IPS-20b (cell line): ENCODE data around the gene APPBP2.

Experiments
- H3K27ac ChIP-seq: one replicate; pipeline ENCODE4 v1.5.1; 2013; ENCODE audit warnings: low read length
- H3K27me3 ChIP-seq: 2 replicates; pipeline ENCODE4 v1.6.1; 2013; ENCODE audit warnings: mild to moderate bottlenecking, low read length, inconsistent platforms; ENCODE audit not compliant: insufficient read depth
- H3K36me3 ChIP-seq: 2 replicates; pipeline ENCODE4 v1.6.1; 2013; ENCODE audit warnings: low read depth, mild to moderate bottlenecking, inconsistent platforms, low read length, moderate library complexity; ENCODE audit not compliant: insufficient read depth
- H3K4me1 ChIP-seq: 2 replicates; pipeline ENCODE4 v1.6.1; 2013; ENCODE audit warnings: mild to moderate bottlenecking, control low read depth, inconsistent platforms, low read length, moderate library complexity; ENCODE audit not compliant: insufficient read depth
- H3K4me3 ChIP-seq: 2 replicates; pipeline ENCODE4 v1.5.1; 2013; ENCODE audit warnings: mild to moderate bottlenecking, low read length, inconsistent platforms
- H3K9ac ChIP-seq: 2 replicates; pipeline ENCODE4 v1.6.1; 2013; ENCODE audit warnings: low read depth, mild to moderate bottlenecking, inconsistent platforms, low read length, moderate library complexity
- H3K9me3 ChIP-seq: 2 replicates; pipeline ENCODE4 v1.6.1; 2013; ENCODE audit warnings: mild to moderate bottlenecking, low read depth, low read length, inconsistent platforms; ENCODE audit not compliant: insufficient read depth

APPBP2 gene

DNA sequence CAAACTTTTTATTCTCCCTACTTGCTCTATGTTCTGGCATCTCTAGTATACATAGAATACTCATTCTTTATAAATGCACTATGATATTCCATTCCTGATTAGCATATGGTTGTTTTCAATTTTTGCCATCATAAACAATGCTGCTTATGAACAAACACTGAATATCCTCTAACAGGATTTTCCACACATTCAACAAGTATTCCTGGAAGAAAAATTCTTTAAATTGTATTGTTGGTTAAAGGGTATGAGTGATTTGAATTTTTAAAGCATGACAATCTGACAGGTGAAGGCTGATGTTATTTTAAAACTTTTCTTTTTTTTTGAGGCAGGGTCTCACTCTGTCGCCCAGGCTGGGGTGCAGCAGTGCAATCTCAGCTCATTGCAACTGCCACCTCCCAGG lies 11.5 kb downstream of the APPBP2 start:
- Histone ChIP-seq H3K36me3 (peaks cover 23% of the 10 kb centered on the region), H3K27me3 (no peaks in the 10 kb centered on the region), H3K27ac (no peak overlapping the region), H3K9ac (no peak overlapping the region), H3K4me3 (no peak overlapping the region), H3K9me3 (no peaks in the 10 kb centered on the region), H3K4me1 (no peaks in the 10 kb centered on the region)

DNA sequence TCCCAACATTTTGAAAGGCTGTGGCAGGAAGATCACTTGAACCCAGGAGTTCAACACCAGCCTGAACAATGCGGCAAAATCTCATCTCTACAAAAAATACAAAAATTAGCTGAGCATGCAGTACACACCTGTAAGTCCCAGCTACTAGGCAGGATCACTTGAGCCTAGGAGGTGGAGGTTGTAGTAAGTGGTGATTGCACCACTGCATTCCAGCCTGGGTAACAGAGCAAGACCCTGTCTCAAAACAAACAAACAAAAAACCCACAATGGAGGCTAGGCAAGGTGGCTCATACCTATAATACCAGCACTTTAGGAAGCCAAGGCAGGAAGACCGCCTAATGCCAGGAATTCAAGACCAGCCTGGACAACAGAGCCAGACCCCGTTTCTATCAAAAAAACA lies 12.0 kb downstream of the APPBP2 start:
- H3K9me3 ChIP-seq: no peaks in the 10 kb centered on the region
- H3K4me3 ChIP-seq: no peak overlapping the region
- H3K27ac ChIP-seq: no peak overlapping the region
- no peak overlapping the region for H3K9ac ChIP-seq
- H3K27me3 ChIP-seq: no peaks in the 10 kb centered on the region
- no peaks in the 10 kb centered on the region for H3K4me1 ChIP-seq
- H3K36me3 ChIP-seq: peaks cover 19% of the 10 kb centered on the region

- H3K4me1 ChIP-seq: no peaks in the 10 kb centered on the region
- peaks cover 17% of the 10 kb centered on the region for H3K36me3 ChIP-seq
- H3K9me3 ChIP-seq: no peaks in the 10 kb centered on the region
- no peak overlapping the region for H3K9ac ChIP-seq
- no peak overlapping the region for H3K27ac ChIP-seq
- no peaks in the 10 kb centered on the region for H3K27me3 ChIP-seq
- H3K4me3 ChIP-seq: no peak overlapping the region
These were observed 13.0 kb downstream of the APPBP2 start for GRCh38 chr17:60513014-60513413.

GRCh38 chr17:60510723-60511122 lies 15.3 kb downstream of the APPBP2 start:
- no peak overlapping the region for H3K9ac ChIP-seq
- no peaks in the 10 kb centered on the region for H3K4me1 ChIP-seq
- H3K27me3 ChIP-seq: no peaks in the 10 kb centered on the region

DNA sequence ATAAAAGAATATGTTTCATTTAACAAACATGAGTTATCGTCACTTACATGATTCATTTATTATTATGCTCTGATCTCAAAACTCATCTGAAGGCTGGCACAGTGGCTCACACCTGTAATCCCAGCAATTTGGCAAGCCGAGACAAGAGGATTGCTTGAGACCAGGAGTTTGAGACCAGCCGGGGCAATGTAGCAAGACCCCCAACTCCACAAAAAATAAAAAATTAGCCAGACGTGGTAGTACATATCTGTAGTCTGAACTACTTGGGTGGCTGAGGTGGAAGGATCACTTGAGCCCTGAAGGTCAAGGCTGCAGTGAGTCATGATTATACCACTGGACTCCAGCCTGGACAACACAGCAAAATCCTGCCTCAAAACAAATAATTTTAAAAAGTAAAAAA lies 16.0 kb downstream of the APPBP2 start:
- H3K4me3 ChIP-seq: no peak overlapping the region
- peaks cover 12% of the 10 kb centered on the region for H3K36me3 ChIP-seq
- H3K27ac ChIP-seq: no peak overlapping the region
- H3K9ac ChIP-seq: no peak overlapping the region
- no peaks in the 10 kb centered on the region for H3K27me3 ChIP-seq
- no peaks in the 10 kb centered on the region for H3K4me1 ChIP-seq
- H3K9me3 ChIP-seq: no peaks in the 10 kb centered on the region

More at GRCh38 chr17:60510723-60511122, 15.3 kb downstream of the APPBP2 start:
- H3K9me3 ChIP-seq: no peaks in the 10 kb centered on the region
- H3K27ac ChIP-seq: no peak overlapping the region
- H3K4me3 ChIP-seq: no peak overlapping the region
- peaks cover 12% of the 10 kb centered on the region for H3K36me3 ChIP-seq

- Histone ChIP-seq H3K4me3 (no peak overlapping the region), H3K27me3 (no peaks in the 10 kb centered on the region), H3K36me3 (peaks cover 6% of the 10 kb centered on the region), H3K9ac (no peak overlapping the region), H3K9me3 (no peaks in the 10 kb centered on the region), H3K4me1 (no peaks in the 10 kb centered on the region), H3K27ac (no peak overlapping the region)
These were observed 17.6 kb downstream of the APPBP2 start for GRCh38 chr17:60508384-60508980.

DNA sequence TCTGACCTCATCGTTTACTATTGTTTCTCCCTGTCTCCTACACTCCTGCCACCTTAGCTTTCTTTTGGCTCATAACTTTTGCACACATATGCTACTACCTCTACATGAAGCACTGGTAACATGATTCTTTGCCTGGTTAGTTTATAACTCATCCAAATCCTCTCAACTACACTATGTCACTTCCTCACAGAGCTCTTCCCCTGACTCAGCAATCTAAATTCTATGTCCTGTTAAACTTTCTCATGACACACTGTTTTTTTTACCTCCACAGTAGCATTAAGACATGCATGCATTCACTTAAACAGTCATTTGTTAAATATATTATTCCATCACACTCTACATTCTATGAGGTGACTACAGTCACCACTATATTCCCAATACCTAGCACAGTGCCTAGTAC lies 19.7 kb downstream of the APPBP2 start:
- H3K9me3 ChIP-seq: no peaks in the 10 kb centered on the region
- no peaks in the 10 kb centered on the region for H3K27me3 ChIP-seq
- no peak overlapping the region for H3K27ac ChIP-seq
- H3K36me3 ChIP-seq: no peaks in the 10 kb centered on the region
- no peak overlapping the region for H3K4me3 ChIP-seq
- no peaks in the 10 kb centered on the region for H3K4me1 ChIP-seq
- no peak overlapping the region for H3K9ac ChIP-seq

DNA sequence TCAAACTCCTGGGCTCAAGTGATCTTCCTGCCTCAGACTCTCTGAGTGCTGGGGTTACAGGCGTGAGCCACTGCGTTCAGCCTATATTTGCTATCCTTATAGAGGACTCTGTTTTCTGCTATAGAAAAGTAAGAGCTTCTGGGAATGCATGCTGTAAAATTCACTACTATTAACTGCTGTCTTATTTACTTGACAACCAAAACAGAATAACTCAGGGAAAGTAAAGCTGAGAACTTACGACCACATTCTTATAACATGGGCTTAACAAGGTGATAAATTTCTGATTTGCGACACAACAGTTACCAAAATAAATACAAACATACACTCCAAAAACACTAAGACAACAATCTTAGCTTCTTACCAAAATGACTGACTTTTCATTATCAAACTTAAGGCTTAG lies 23.9 kb downstream of the APPBP2 start:
- Histone ChIP-seq H3K27me3 (no peaks in the 10 kb centered on the region), H3K27ac (no peak overlapping the region)

DNA sequence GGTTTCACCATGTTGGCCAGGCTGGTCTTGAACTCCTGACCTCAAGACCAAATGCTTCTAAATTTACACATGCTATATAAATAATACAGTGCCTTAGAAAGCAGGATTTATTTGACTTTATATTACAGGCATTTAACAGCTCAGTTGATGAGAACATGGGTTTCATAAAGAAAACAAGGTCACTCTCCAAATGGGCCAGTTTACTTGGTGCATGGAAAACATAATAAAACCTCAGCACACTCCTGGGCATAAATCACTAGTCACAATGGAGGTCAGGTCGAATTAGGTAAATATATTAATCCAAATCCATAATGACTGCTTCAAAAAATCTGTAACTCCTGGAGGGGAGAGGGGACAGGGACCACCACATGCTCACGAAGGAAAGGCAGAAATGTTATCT lies 24.5 kb downstream of the APPBP2 start:
- Histone ChIP-seq H3K4me1 (no peaks in the 10 kb centered on the region), H3K4me3 (no peak overlapping the region), H3K27ac (no peak overlapping the region), H3K9me3 (no peaks in the 10 kb centered on the region), H3K27me3 (no peaks in the 10 kb centered on the region), H3K9ac (no peak overlapping the region), H3K36me3 (peaks cover 32% of the 10 kb centered on the region)

More for the DNA sequence above, 23.9 kb downstream of the APPBP2 start:
- H3K9ac ChIP-seq: no peak overlapping the region
- peaks cover 27% of the 10 kb centered on the region for H3K36me3 ChIP-seq
- H3K9me3 ChIP-seq: no peaks in the 10 kb centered on the region
- H3K4me3 ChIP-seq: no peak overlapping the region
- no peaks in the 10 kb centered on the region for H3K4me1 ChIP-seq

- H3K36me3 ChIP-seq: peaks cover 81% of the 10 kb centered on the region
- H3K27ac ChIP-seq: no peak overlapping the region
These were observed 30.0 kb downstream of the APPBP2 start for GRCh38 chr17:60496041-60496440.

DNA sequence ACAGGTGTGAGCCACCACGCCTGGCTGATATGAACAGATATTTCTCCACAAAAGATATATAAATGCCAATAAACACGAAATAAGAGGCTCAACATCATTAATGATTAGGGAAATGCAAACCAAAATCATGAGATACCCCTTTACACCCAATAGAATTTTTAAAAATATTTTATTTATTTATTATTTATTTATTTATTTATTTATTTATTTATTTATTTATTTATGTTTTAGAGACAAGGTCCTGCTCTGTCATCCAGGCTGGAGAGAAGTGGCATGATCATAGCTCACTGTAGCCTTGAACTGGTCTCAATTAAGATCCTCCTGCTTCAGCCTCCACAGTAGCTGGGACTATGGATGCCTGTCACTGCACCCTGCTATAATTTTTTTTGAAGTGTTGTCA lies 30.8 kb downstream of the APPBP2 start:
- no peak overlapping the region for H3K4me3 ChIP-seq
- no peaks in the 10 kb centered on the region for H3K27me3 ChIP-seq
- no peak overlapping the region for H3K27ac ChIP-seq
- H3K9me3 ChIP-seq: peaks cover 46% of the 10 kb centered on the region
- H3K36me3 ChIP-seq: peaks cover 86% of the 10 kb centered on the region
- no peak overlapping the region for H3K9ac ChIP-seq
- H3K4me1 ChIP-seq: no peaks in the 10 kb centered on the region

More at GRCh38 chr17:60496041-60496440, 30.0 kb downstream of the APPBP2 start:
- H3K9ac ChIP-seq: no peak overlapping the region
- no peaks in the 10 kb centered on the region for H3K27me3 ChIP-seq
- peaks cover 38% of the 10 kb centered on the region for H3K9me3 ChIP-seq
- H3K4me3 ChIP-seq: no peak overlapping the region
- no peaks in the 10 kb centered on the region for H3K4me1 ChIP-seq

- H3K4me3 ChIP-seq: no peak overlapping the region
- no peaks in the 10 kb centered on the region for H3K4me1 ChIP-seq
- no peaks in the 10 kb centered on the region for H3K27me3 ChIP-seq
- H3K9me3 ChIP-seq: peaks cover 59% of the 10 kb centered on the region
- no peak overlapping the region for H3K27ac ChIP-seq
- H3K36me3 ChIP-seq: peaks cover 84% of the 10 kb centered on the region
- H3K9ac ChIP-seq: no peak overlapping the region
These were observed 32.2 kb downstream of the APPBP2 start for GRCh38 chr17:60493847-60494321.
